ENCODE data around the gene MPV17L2. TPM values are rescaled to one million over a fixed set of nuclear protein-coding genes. Genes with fewer than 3 reads are reported as not detected.
A peak's percentile ranks its signal among the peaks of the same experiment; 100 is the strongest.

MPV17L2 gene
- total RNA-seq, 1 donor from 2014 or later: 9.2 TPM

DNA sequence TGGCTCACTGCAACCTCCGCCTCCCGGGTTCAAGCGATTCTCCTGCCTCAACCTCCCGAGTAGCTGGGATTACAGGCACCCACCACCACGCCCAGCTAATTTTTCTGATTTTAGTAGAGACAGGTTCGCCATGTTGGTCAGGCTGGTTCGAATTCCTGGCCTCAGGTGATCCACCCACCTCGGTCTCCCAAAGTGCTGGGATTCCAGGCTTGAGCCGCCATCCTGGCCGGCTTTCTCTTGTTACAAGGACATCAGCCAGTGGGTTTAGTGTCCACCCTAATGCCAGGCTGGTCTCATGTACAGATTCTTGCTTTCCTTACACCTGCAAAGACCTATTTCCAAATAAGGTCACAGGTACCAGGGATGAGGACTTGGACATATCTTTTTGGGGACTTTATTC, 33.2 kb upstream of the MPV17L2 start:
- intact Hi-C loops (cut with DNase I): loop anchor here (10.0 kb wide), 1 partner anchor 45 kb away; no protein-coding TSS in a partner anchor
- ATAC-seq: no peak
- no peak for DNase-seq (ENCODE audit: low spot score)

DNA sequence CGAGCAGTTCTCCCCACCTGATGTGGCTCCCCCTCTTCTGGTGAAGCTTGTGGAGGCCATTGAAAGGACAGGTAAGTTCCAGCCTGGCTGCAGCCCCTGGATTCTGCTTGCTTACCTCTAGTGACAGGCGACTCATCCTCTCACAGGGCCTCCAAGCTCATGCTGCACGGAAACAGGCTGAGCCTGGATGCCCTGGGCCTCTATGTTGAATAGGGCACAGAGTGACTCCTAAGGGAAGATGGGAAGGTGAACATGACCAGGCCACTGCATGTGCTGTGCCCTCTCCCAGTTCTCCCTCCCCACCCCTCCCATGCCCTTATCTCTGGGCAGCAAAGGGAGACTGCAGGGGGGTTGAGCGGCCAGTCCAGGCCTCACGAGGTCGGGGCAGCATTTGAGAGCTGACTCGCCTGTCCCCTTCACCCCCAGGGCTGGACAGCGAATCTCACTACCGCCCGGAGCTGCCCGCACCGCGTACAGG, 32.5 kb upstream of the MPV17L2 start:
- intact Hi-C loops (cut with DNase I): loop anchor here (10.0 kb wide), 1 partner anchor 46 kb away; no protein-coding TSS in a partner anchor
- DNase-seq (ENCODE audit: low spot score) (no peak), ATAC-seq (peak; percentile 2)

DNA sequence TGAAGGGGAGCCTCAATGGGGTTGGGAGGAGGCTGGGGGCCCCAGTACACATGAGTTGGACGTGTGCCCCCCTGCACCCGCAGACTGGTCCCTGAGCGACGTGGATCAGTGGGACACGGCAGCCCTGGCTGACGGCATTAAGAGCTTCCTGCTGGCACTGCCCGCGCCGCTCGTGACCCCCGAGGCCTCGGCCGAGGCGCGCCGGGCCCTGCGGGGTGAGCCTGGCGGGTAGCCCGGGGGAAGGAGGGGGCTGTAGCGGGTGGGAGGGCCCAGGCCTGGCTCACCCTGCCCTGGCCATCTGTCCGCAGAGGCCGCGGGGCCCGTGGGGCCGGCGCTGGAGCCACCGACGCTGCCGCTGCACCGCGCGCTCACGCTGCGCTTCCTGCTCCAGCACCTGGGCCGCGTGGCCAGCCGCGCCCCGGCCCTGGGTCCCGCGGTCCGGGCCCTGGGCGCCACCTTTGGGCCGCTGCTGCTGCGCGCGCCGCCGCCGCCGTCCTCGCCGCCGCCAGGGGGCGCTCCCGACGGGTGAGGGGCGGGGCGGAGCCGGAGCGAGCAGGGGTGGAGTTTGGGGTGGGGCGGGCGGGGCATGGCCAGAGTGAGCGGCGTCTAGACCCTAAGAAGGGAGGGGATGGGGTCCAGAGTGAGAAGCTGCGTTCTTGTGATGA, 31.9 kb upstream of the MPV17L2 start:
- intact Hi-C loops (cut with DNase I): loop anchor here (10.0 kb wide), 1 partner anchor 46 kb away; no protein-coding TSS in a partner anchor
- peak; percentile 57 for ATAC-seq
- peak; percentile 83 for DNase-seq (ENCODE audit: low spot score)

DNA sequence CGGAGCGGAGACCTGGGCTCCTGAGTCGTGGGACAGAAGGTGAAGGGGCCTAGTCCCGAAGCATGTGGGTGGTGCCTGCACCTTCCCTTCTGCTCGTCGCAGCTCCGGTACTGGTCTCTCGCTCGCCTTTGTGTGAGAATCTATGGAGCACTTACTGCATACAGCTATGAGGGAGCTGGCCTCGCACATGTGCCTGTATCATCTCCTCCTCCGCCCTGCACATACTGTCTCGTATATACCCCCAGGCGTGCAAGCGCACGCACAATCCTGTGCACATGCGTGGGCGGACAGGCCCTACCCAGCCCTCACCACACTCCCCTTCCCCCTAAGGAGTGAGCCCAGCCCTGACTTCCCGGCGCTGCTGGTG, 31.4 kb upstream of the MPV17L2 start:
- peak; percentile 21 for ATAC-seq
- intact Hi-C loops (cut with DNase I): loop anchor here (10.0 kb wide), 1 partner anchor 47 kb away; no protein-coding TSS in a partner anchor
- DNase-seq (ENCODE audit: low spot score): no peak

DNA sequence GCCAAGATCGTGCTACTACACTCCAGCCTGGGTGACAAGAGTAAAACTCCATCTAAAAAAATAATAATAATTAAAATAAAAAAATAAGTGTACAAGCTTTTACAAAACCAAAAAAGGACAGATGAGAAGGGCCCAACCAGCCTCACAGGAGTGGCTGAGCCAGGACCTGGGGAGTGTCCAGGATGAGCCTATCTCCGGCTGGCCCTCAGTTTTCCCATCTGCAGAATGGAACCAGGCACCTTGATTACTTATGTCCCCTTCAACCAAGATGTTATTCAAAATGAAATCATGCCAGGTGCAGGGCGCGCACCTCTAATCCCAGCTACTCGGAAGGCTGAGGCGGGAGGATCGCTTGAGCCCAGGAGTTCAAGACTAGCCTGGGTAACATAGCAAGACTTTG, 28.9 kb upstream of the MPV17L2 start:
- intact Hi-C loops (cut with DNase I): loop anchor here (10.0 kb wide), 1 partner anchor 49 kb away; no protein-coding TSS in a partner anchor
- DNase-seq (ENCODE audit: low spot score) (no peak), ATAC-seq (no peak)

DNA sequence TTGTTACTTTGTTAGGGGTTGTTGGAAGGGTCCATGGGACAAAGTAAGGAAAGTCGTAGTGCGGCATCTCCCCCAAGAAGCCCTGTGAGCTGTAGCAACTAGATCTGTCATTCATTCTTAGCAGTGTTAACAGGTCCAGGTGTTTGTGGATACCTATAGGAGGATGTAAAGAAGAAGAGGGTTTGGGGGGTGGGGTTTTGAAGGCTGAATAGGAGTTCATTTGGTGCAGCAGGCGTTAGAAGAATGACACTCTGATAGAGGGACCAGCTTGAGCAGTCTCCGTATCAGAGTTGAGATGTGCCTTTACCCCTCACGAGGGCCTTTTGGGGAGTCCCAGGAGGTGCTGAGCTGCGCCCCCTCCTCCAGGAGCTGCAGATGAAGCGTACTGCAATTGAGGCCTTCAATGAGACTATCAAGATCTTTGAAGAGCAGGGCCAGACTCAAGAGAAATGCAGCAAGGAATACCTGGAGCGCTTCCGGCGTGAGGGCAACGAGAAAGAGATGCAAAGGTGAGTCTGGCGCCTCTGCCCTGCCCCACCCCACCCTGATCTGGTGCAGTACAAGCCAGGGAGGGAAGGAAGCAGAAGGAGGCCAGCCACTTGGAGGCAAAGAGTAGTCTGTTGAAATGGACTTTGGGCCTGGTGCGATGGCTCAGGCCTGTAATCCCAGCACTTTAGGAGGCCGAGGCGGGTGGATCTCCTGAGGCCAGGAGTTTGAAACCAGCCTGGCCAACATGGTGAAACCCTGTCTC, 27.0 kb upstream of the MPV17L2 start:
- DNase-seq (ENCODE audit: low spot score) (no peak), ATAC-seq (no peak)
- intact Hi-C loops (cut with DNase I): loop anchor here (10.0 kb wide), 1 partner anchor 51 kb away; no protein-coding TSS in a partner anchor

DNA sequence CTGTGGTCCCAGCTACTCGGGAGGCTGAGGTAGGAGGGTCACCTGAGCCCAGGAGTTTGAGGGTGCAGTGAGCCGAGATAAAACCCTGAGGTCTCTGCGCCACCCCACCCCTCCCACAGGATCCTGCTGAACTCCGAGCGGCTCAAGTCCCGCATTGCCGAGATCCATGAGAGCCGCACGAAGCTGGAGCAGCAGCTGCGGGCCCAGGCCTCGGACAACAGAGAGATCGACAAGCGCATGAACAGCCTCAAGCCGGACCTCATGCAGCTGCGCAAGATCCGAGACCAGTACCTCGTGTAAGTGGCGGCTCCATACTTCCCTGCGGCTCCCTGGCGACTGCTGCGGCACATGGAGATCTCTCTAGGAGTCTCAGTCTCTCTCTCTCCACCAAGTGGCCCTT, 26.0 kb upstream of the MPV17L2 start:
- DNase-seq (ENCODE audit: low spot score): no peak
- intact Hi-C loops (cut with DNase I): loop anchor here (10.0 kb wide), 1 partner anchor 52 kb away; no protein-coding TSS in a partner anchor
- ATAC-seq: no peak

DNA sequence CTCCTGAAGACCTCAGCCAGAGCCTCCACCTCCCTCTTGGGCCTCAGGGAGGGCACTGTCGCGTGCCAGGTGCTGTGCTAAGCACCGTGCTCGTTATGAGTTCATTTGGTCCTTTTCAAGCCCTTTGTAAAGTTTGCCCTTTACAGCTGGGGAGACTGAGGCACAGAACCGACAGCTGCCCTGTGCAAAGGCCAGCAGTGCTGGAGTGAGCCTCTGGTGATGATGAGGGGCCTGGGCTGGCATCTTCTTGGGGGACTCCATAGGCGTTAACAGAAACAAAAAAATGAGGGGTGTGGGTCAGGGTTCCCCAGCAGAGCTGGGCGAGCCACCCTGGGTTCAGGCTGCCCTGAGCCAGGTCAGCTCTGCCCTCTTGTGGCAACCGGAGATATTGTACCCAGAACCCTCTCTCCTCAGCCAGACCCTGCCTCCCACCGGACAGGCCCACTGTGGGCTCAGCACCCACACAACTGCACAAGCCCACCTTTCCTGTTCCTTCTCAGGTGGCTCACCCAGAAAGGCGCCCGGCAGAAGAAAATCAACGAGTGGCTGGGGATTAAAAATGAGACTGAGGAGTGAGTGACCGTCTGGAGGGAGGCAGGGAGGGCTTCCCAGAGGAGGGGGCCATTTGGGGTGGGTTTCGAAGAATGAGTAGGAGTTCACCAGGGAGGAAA, 24.9 kb upstream of the MPV17L2 start:
- ATAC-seq: peak; percentile 61
- intact Hi-C loops (cut with DNase I): loop anchor here (10.0 kb wide), 1 partner anchor 53 kb away; no protein-coding TSS in a partner anchor
- DNase-seq (ENCODE audit: low spot score): peak; percentile 77

DNA sequence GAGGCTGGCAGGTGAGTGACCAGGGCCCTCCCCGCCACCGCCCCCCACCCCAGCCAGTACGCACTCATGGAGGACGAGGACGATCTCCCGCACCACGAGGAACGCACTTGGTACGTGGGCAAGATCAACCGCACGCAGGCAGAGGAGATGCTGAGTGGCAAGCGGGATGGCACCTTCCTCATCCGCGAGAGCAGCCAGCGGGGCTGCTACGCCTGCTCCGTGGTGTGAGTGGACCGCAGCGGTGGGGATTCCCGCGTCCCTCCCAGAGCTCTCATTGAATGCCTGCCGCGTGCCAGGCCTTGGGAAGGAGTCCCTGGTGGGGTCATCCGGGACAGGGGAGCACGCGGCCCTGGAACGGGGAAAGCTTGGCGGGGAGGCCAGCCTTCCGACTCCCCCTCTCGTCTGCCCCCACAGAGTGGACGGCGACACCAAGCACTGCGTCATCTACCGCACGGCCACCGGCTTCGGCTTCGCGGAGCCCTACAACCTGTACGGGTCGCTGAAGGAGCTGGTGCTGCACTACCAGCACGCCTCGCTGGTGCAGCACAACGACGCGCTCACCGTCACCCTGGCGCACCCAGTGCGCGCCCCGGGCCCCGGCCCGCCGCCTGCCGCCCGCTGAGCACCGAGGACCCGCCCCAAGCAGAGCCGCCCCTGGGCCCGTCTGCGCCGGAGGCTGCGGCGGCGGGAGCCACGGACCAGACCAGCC, 24.2 kb upstream of the MPV17L2 start:
- DNase-seq (ENCODE audit: low spot score) (no peak), ATAC-seq (no peak)
- intact Hi-C loops (cut with DNase I): loop anchor here (10.0 kb wide), 1 partner anchor 54 kb away; no protein-coding TSS in a partner anchor

DNA sequence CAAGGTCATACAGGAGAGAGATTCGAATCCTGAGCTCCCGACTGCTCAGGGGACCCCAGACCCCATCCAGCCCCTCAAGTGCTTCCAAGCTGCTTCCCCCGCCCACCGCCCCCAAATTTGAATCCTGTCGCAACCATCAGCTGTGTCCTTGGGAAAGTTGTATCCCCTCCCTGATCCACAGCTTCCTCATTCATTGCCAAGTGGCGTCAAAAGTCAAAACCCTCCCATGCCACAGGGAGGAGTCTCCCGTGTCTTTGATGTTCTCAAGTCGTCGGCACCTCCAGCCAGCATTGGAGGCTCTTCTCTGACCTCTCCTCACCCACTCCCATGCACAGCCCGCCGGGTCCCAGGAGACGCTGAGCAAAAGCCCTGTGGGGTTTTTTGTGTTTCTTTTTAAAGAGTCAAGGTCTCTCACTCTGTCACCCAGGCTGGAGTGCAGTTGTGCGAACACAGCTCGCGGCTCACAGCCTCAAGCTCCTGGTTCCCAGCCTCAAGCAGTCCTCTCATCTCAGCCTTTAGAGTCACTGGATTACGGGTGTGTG, 22.2 kb upstream of the MPV17L2 start:
- intact Hi-C loops (cut with DNase I): no loop called here
- ATAC-seq: peak; percentile 10
- DNase-seq (ENCODE audit: low spot score): no peak

DNA sequence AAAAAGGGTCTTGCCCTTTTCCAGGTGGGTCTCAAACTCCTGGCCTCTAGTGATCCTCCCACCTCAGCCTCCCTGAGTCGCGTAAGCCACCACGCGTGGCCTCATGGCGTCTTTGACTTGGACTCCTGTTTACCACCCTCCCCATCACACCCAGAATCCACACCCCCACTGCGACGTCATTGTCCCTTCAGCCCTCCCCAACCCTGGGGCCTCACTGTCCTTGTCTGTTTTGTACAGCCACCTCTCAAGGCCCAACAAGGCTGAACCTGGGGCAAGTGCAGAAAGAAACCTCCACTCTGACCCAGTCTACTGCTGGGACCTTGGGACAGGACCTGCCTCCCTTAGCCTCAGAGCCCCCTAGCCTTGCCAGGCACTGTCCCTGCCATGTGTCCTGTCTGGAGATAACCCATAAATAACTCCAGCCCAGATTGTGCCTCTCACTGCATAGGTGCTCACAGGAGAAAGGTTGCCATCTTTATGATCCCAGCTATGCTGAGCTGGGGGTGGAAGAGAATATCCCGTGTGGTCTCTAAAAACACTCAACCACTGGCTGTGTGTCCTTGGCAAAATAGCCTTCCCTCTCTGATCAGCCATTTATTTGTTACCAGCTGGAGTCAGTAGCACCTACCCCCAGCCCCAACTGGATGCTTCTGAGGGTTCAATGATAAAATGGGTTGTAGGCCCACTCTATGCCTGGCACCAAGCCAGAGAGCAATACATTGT, 21.3 kb upstream of the MPV17L2 start:
- ATAC-seq (no peak), DNase-seq (ENCODE audit: low spot score) (no peak)
- intact Hi-C loops (cut with DNase I): no loop called here

DNA sequence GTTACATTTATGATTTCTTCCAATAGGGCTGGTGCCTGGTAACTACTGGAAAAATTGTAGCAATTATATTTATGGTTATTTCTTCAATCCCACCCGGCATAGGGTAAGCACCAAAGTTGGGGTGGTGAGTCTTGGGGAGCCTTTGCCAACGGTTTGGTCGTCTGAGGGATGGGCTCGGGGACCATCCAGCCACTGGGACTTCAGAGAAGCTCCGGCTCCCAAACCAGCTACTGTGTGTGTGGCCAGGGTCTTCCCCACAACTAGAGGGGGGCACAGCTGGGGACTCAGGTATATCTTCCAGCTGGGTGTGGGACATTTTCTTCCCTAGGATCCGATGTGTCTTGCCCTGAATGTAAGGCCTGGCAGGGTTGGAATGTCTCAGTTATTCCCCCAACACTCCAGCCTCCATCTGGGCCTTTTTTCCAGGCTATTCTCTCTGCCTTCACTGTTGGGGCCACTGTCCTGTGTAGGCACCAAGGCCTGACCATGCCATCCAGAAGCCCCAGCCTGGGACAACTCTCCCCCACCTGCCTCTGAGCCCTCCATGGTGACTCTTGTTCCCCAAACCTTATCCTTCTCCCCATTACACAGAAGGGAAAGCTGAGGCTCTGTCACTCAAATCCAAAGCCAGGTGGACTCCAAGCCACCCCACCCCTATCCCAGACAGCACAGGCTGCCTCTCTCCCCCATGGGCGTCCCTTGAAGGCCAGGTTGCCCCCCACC, 20.5 kb upstream of the MPV17L2 start:
- intact Hi-C loops (cut with DNase I): no loop called here

DNA sequence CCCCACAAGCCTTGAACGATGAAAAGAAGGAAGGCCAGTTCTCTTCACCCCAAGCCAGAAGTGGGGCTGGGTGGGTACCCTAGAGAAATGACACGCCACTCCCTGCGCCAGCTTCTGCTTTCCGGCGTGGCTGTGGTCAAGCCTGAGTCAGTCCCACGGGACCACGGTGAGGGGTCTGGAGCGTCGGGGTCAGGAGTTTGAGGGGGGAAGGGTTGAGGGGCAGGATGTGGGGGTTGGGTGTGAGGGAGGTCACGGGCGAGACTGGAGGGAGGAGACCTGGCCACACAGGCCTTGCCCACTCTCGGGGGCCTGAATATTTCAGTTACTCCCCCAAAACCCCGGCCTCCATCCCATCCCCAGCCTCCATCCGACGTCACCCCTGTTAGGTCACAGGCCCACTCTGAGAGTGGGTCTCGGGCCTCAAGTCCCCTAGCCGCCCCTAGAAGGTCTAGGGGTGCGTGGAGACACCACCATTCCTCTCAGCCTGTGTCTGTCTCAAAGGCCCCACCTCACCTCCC, 19.9 kb upstream of the MPV17L2 start:
- peak; percentile 57 for ATAC-seq
- DNase-seq (ENCODE audit: low spot score): peak; percentile 83
- intact Hi-C loops (cut with DNase I): no loop called here

More for the DNA sequence above, 20.5 kb upstream of the MPV17L2 start:
- ATAC-seq: no peak
- no peak for DNase-seq (ENCODE audit: low spot score)

DNA sequence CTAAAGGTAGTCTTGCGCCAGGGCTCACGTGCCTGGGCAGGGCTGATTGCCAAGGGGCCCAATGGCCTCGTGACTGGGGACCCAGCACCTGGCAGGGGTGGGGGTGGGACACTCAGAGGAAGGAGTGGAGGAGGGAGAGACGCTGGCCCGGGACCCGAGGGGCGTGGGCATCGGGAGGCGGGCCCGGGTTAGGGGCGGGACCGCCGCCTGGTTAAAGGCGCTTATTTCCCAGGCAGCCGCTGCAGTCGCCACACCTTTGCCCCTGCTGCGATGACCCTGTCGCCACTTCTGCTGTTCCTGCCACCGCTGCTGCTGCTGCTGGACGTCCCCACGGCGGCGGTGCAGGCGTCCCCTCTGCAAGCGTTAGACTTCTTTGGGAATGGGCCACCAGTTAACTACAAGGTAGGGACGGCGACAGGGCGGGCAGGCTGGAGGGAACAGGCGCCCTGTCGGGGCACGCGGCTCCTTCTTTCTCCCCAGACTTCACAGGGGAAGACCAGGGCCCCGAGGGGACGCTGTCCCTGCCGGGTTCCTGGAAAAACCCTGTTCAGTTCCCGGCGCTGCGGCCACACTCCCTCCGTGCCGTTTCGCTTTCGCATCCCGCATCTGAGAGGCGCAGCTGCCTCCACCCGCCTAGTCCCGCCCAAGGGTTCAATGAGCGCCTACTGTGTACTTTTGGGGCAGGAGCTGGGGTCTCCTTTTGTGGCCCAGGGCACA, 19.3 kb upstream of the MPV17L2 start, which contains the start of gene IFI30:
Gene IFI30 (plus strand): TSS at position 242 of the 717 bp plus-strand sequence. CDS start 29 bp downstream, at position 271.
- DNase-seq (ENCODE audit: low spot score) (peak; percentile 85), ATAC-seq (peak; percentile 87)
- intact Hi-C loops (cut with DNase I): no loop called here

DNA sequence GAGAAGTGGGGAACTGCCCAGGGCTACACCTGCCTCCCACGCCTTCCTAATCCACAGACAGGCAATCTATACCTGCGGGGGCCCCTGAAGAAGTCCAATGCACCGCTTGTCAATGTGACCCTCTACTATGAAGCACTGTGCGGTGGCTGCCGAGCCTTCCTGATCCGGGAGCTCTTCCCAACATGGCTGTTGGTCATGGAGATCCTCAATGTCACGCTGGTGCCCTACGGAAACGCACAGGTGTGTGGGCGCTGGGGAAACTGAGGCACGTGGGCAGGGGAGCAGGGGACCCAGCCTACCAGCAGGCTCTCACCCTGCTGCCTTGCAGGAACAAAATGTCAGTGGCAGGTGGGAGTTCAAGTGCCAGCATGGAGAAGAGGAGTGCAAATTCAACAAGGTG, 18.0 kb upstream of the MPV17L2 start:
- ATAC-seq: no peak
- intact Hi-C loops (cut with DNase I): no loop called here
- DNase-seq (ENCODE audit: low spot score): no peak

All from sciatic nerve (tissue), 2 donors.